ENCODE results near the gene RAB31.

Gene RAB31

DNA sequence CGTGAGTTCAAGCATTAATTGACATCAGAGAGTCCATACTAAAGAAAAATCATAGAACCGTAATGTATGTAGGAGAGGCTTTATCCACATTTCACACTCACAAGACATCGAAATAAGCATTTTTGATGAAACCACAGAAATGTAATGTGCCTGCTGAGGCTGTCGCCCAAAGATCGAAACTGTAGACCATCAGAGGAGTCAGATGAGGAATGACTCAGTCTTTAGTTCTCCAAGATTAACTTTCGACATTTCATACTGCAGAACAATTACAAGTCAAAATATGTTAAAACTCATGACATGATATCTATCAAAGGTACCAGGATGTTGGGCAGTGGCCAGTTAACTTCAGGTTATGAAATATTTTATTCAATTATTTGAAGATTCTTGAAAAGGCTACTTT, 79.6 kb downstream of the RAB31 start:
- in situ Hi-C loops (cut with MboI; ENCODE audit: low sequenced_read_pairs), result no loop called here

GRCh38 chr18:9788140-9788539, 80.0 kb downstream of the RAB31 start:
- in situ Hi-C loops (cut with MboI; ENCODE audit: low sequenced_read_pairs), result no loop called here

GRCh38 chr18:9788860-9789259, 80.8 kb downstream of the RAB31 start:
- in situ Hi-C loops (cut with MboI; ENCODE audit: low sequenced_read_pairs), result no loop called here

DNA sequence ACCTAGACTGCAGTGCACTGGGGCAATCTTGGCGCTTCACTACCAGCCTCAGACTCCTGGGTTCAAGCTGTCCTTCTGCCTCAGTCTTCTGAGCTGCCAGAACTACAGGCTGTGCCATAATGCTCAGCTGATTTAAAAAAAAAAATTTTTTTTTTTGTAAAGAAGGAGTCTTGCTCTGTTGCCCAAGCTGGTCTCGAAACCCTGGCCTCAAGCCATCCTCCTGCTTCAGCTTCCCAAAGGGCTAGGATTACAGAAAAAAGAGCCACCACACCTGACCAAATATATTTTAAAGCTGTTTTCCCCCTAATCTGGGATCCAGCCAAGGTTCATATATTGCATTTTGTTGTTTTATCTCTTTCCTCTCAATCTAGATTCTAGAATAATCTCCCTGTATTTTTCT, 82.2 kb downstream of the RAB31 start:
- in situ Hi-C loops (cut with MboI; ENCODE audit: low sequenced_read_pairs), result no loop called here

DNA sequence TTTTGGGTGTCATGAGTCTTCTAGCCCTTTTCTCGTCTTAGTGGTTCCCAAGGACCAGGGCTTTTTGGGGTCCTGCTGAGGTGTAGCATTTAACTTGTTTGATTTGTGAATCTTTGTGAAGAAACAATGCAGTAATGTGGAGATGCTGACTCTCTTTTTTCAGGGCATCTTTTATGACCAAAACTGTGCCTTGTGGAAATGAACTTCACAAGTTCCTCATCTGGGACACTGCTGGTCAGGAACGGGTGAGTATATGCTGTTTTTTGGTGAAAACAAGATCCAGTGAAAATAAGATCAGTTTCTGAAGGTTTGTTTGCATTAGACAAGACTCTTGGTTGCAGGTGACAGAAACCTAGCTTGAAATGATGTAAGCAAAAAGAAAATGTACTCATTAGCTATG, 83.9 kb downstream of the RAB31 start:
- in situ Hi-C loops (cut with MboI; ENCODE audit: low sequenced_read_pairs), result no loop called here

DNA sequence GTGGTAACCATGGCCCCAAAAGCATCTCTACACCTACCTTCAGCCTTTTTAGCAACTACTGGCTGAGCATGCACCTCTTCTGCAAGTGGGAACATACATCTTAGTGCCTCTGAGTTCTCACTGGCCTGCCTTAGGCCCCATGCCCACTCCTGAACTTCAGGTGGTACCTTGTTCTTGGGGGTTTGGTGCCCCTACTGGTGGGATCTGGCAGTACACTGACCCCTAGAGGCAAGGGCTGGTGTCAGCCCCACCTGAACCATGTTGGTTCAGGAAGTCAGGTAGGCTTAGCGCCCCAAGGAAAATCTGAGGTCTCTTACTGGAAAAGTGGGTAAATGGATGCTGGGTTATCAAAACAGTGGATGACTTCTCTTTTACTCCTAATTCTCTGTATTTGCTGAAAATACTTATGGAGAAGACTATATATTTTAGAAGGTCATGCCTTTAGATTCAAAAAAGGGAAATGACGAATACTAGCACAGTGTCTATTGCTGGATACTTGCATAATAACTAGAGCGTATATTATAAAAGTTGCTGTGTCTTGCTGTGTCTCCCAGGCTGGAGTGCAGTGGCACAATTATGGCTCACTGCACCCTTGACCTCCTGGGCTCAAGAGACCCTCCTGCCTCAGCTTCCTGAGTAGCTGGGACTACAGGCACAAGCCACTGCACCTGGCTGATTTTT, 84.6 kb downstream of the RAB31 start:
- in situ Hi-C loops (cut with MboI; ENCODE audit: low sequenced_read_pairs), result no loop called here

GRCh38 chr18:9796011-9796410, 87.9 kb downstream of the RAB31 start:
- in situ Hi-C loops (cut with MboI; ENCODE audit: low sequenced_read_pairs), result no loop called here

DNA sequence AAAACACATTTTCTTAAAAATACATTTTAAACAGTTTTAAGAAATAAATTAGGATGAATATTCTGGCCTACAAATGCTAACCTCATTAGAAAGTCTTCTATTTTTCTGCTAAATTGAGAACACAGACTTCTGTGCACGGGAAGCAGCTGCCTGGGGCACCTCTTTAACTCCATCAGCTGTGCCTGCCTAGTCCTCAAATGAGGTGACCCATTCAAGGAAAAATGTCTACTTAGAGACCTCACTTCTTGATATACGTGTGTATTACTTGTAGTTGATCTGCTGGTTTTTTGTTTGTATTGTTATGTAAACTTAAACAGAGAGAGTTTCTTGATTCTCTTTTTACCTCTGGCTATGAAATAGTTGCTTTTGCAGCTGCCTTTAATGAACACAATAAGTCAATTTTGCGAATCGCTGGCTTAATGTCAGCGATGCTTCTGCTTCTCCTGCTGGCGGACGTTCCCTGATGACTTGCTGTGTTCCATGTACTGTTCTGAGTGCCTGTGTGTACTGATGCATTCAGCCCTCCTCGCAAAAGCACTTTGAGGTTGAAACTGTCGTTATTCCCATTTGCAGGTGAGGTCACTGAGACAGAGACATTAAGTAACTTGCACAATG, 88.9 kb downstream of the RAB31 start:
- in situ Hi-C loops (cut with MboI; ENCODE audit: low sequenced_read_pairs), result no loop called here

DNA sequence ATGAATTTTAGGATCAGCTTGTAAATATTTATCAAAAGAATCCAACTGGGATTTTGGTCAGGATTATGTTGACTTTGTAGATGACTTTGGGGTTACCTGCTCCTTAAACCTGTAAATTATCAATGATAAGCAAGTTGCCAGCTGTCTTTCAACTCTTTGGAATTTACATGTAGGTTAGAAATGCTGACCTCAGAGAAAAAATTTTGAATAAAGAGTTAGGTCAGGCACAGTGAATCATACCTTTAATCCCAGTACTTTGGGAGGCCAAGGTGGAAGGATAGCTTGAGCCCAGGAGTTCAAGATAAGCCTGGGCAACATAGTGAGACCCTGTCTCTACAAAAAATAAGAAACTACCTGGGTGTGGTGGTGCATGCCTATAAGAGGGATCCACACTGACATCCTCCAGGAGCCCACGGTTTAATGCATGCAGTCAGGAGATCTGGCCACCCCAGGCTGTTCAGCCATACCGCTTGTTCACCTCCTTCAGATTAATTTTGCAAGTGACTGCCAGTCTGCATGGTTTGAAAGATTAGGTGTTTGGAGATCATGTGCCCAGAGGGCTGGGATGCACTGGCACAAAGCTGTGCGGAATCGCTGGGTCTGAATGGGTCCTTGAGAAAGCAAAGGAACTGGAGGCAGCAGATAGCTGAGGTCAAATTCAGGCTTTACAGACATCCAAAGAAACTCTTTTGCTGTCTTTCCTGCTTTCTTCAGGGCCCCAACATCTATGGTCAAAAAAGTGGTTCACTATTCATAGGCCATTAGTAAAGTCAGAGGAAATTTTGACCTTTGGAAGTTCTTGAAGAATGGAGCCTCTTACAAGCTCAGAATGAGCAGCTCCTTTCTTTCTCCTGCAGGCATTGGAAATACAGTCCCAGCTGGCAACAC, 94.3 kb downstream of the RAB31 start:
- in situ Hi-C loops (cut with MboI; ENCODE audit: low sequenced_read_pairs), result no loop called here

GRCh38 chr18:9803063-9803697, 95.1 kb downstream of the RAB31 start:
- in situ Hi-C loops (cut with MboI; ENCODE audit: low sequenced_read_pairs), result no loop called here

- in situ Hi-C loops (cut with MboI; ENCODE audit: low sequenced_read_pairs), result no loop called here
Measured at GRCh38 chr18:9803698-9804516, 95.8 kb downstream of the RAB31 start.

GRCh38 chr18:9804517-9805104, 96.5 kb downstream of the RAB31 start:
- in situ Hi-C loops (cut with MboI; ENCODE audit: low sequenced_read_pairs), result no loop called here

GRCh38 chr18:9806905-9807304, 98.8 kb downstream of the RAB31 start:
- in situ Hi-C loops (cut with MboI; ENCODE audit: low sequenced_read_pairs), result no loop called here

GRCh38 chr18:9808295-9809241, 100.5 kb downstream of the RAB31 start:
- in situ Hi-C loops (cut with MboI; ENCODE audit: low sequenced_read_pairs), result no loop called here

DNA sequence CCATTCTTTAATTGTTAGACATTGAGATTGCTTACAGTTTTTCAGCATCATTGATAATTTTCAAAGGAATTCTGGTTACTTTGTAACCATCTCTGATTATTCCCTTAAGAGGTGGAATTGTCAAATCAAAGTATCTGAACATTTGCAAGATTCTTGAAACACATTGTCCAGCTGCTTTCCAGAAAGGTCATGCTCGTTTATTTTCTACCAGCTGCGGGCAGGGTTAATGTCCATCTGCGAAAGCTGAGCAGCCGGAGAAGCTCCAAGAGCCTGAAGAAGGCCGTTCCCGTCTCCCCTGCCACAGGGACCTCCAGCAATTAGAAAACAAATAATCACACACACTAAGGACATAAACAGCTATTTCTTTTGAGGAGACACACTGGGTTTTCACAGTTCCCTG, 101.6 kb downstream of the RAB31 start:
- in situ Hi-C loops (cut with MboI; ENCODE audit: low sequenced_read_pairs), result no loop called here

GRCh38 chr18:9810299-9810698, 102.2 kb downstream of the RAB31 start:
- in situ Hi-C loops (cut with MboI; ENCODE audit: low sequenced_read_pairs), result no loop called here

DNA sequence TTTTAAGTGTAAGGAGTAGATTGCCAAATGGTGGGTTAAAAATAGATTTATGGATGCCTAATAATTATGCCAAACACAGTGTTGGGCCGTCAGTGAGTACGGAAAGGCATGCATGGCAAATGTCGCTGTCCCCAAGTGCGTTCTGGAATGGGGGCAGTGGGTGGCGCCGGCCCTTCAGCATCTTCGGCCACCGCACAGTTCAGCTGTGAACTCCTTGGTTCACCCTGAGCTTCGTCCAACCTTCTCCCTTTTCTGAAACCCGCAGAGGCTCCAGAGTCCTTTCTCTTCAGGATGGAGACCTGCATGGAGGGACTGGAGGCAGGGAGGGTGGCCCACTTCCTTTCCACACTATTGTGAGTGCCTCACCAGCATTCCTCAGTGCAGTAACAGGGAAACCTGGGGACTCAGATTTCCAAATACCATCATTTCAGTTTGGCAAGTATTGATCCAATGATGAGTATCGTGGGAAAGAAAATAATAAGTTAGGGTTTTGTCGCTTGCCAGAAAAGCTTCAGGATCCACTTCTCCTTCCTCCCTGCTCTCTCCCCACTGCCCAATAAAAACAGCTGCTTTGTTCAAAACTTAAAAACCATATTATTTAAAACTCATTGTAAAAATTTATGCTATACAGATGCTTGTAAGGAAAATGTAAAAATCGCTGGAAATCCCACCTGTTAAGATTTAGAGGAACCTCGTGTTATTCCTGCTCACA, 103.0 kb downstream of the RAB31 start:
- in situ Hi-C loops (cut with MboI; ENCODE audit: low sequenced_read_pairs), result no loop called here

GRCh38 chr18:9811978-9812377, 103.9 kb downstream of the RAB31 start:
- in situ Hi-C loops (cut with MboI; ENCODE audit: low sequenced_read_pairs), result no loop called here

Data from HL-60/S4 treated with retinoic acid at 250 ng/mL for 4 days and 3 days (cell line).